Karpas-422 (cell line): ENCODE results near the gene NAB1. TPM values are rescaled to one million over a fixed set of nuclear protein-coding genes. Genes with fewer than 3 reads are reported as not detected.
"Not testable (repeated sequence)": the region's sequence is repeated elsewhere in the genome, so short reads cannot be mapped to it uniquely, and the experiment has no call there.

Source experiments
- DNase-seq: peaks from one replicate; pipeline ENCODE4 v3.0.0-alpha.2; 2015
- H2AFZ ChIP-seq: fragments of 200-600 bp; sonication (generic); 2 replicates; pipeline ENCODE4 v1.6.1; 2014; ENCODE audit warnings: antibody characterized with exemption, low read length, mixed read lengths
- H3K27ac ChIP-seq: fragments of 200-600 bp; sonication (generic); 2 replicates; pipeline ENCODE4 v1.5.1; 2014; ENCODE audit warnings: mild to moderate bottlenecking, low read length, moderate library complexity
- H3K27me3 ChIP-seq: fragments of 200-600 bp; sonication (generic); 2 replicates; pipeline ENCODE4 v1.6.1; 2014; ENCODE audit warnings: low read length, mixed read lengths
- H3K36me3 ChIP-seq: fragments of 200-600 bp; sonication (generic); 2 replicates; pipeline ENCODE4 v1.6.1; 2014; ENCODE audit warnings: low read length, mixed read lengths; ENCODE audit not compliant: insufficient read depth
- H3K4me1 ChIP-seq: fragments of 200-600 bp; sonication (generic); 2 replicates; pipeline ENCODE4 v1.6.1; 2014; ENCODE audit warnings: mild to moderate bottlenecking, low read length, mixed read lengths
- H3K4me2 ChIP-seq: fragments of 200-600 bp; sonication (generic); 2 replicates; pipeline ENCODE4 v1.6.1; 2014; ENCODE audit warnings: low read length, low read depth, mild to moderate bottlenecking; ENCODE audit not compliant: poor library complexity, severe bottlenecking
- H3K4me3 ChIP-seq: fragments of 200-600 bp; sonication (generic); 2 replicates; pipeline ENCODE4 v1.5.1; 2014; ENCODE audit warnings: mild to moderate bottlenecking, antibody characterized with exemption, low read length, mixed read lengths
- H3K79me2 ChIP-seq: fragments of 200-600 bp; sonication (generic); 2 replicates; pipeline ENCODE4 v1.6.1; 2014; ENCODE audit warnings: mild to moderate bottlenecking, low read length, mixed read lengths
- H3K9ac ChIP-seq: fragments of 200-600 bp; sonication (generic); 2 replicates; pipeline ENCODE4 v1.6.0; 2014; ENCODE audit warnings: low read length
- H3K9me2 ChIP-seq: fragments of 200-600 bp; sonication (generic), shearing (Covaris generic); replicated peaks from 2 replicates; pipeline ENCODE4 v1.6.0; 2014; ENCODE audit warnings: mild to moderate bottlenecking, low read length, moderate library complexity; ENCODE audit not compliant: insufficient read depth
- H3K9me3 ChIP-seq: fragments of 300-700, 200-600 bp; sonication (generic); 2 replicates; pipeline ENCODE4 v1.6.1; 2014; ENCODE audit warnings: low read length, mixed read lengths
- H4K20me1 ChIP-seq: fragments of 200-600 bp; sonication (generic); 2 replicates; pipeline ENCODE4 v1.6.1; 2014; ENCODE audit warnings: mild to moderate bottlenecking, antibody characterized with exemption, low read length, low read depth; ENCODE audit not compliant: insufficient read depth
- total RNA-seq: library from RNA; depleted of rRNA; stranded (reverse); fragments of >200 nt; shearing (Covaris generic); gene quantifications from 2 replicates; pipeline ENCODE4 v1.2.3, GENCODE V29; 2014; ENCODE audit warnings: low replicate concordance

The NAB1 gene
- total RNA-seq, 1 experiment from 2014 or later = 19.6 TPM

- H3K4me3 ChIP-seq, H3K4me2 ChIP-seq, H2AFZ ChIP-seq: not testable (repeated sequence)
Observed at GRCh38 chr2:190609397-190609796, 39.5 kb upstream of the NAB1 start.

GRCh38 chr2:190610528-190610927 is 38.4 kb upstream of the NAB1 start:
- not testable (repeated sequence) for H3K4me1 ChIP-seq, H3K4me2 ChIP-seq, H3K9me2 ChIP-seq, H3K9ac ChIP-seq, H3K36me3 ChIP-seq, H3K27me3 ChIP-seq, H3K79me2 ChIP-seq, H3K4me3 ChIP-seq, H2AFZ ChIP-seq, H3K27ac ChIP-seq, DNase-seq, H4K20me1 ChIP-seq, H3K9me3 ChIP-seq

More at GRCh38 chr2:190609397-190609796, 39.5 kb upstream of the NAB1 start:
- H4K20me1 ChIP-seq, H3K9me2 ChIP-seq, H3K27ac ChIP-seq, H3K27me3 ChIP-seq, H3K9me3 ChIP-seq, H3K9ac ChIP-seq, H3K79me2 ChIP-seq, DNase-seq, H3K4me1 ChIP-seq, H3K36me3 ChIP-seq: not testable (repeated sequence)

GRCh38 chr2:190615555-190616200 is 33.2 kb upstream of the NAB1 start:
- Histone ChIP-seq H3K4me2 (no peak overlapping the region), H2AFZ (no peak overlapping the region), H3K4me1 (no peaks in the 10 kb centered on the region), H3K27ac (no peak overlapping the region), H3K9me2 (no peaks in the 10 kb centered on the region), H3K4me3 (no peak overlapping the region), H3K9me3 (no peaks in the 10 kb centered on the region), H3K9ac (no peak overlapping the region), H3K79me2 (no peaks in the 10 kb centered on the region), H3K27me3 (no peaks in the 10 kb centered on the region), H4K20me1 (no peaks in the 10 kb centered on the region), H3K36me3 (no peaks in the 10 kb centered on the region)
- no peak for DNase-seq

- Histone ChIP-seq H3K79me2 (no peaks in the 10 kb centered on the region), H3K4me1 (no peaks in the 10 kb centered on the region), H2AFZ (no peak overlapping the region), H3K4me3 (no peak overlapping the region), H3K27me3 (no peaks in the 10 kb centered on the region), H3K9me2 (no peaks in the 10 kb centered on the region), H3K4me2 (no peak overlapping the region), H3K36me3 (no peaks in the 10 kb centered on the region), H3K9ac (no peak overlapping the region), H3K9me3 (no peaks in the 10 kb centered on the region), H3K27ac (no peak overlapping the region), H4K20me1 (no peaks in the 10 kb centered on the region)
- no peak for DNase-seq
Observed at GRCh38 chr2:190618030-190618429, 30.9 kb upstream of the NAB1 start.

- Histone ChIP-seq H3K4me2 (no peak overlapping the region), H4K20me1 (no peaks in the 10 kb centered on the region), H3K4me3 (no peak overlapping the region), H3K79me2 (no peaks in the 10 kb centered on the region), H3K27ac (no peak overlapping the region), H3K36me3 (no peaks in the 10 kb centered on the region), H2AFZ (no peak overlapping the region), H3K4me1 (peaks cover 15% of the 10 kb centered on the region), H3K9me2 (no peaks in the 10 kb centered on the region), H3K27me3 (no peaks in the 10 kb centered on the region), H3K9me3 (no peaks in the 10 kb centered on the region), H3K9ac (no peak overlapping the region)
- DNase-seq = no peak
Observed at GRCh38 chr2:190625691-190626090, 23.2 kb upstream of the NAB1 start.

- Histone ChIP-seq H3K9me3 (no peaks in the 10 kb centered on the region), H3K4me1 (peaks cover 15% of the 10 kb centered on the region), H3K79me2 (no peaks in the 10 kb centered on the region), H3K4me2 (no peak overlapping the region), H3K9ac (no peak overlapping the region), H3K4me3 (no peak overlapping the region), H2AFZ (no peak overlapping the region), H3K27me3 (no peaks in the 10 kb centered on the region), H3K36me3 (no peaks in the 10 kb centered on the region), H4K20me1 (no peaks in the 10 kb centered on the region), H3K27ac (no peak overlapping the region), H3K9me2 (no peaks in the 10 kb centered on the region)
- DNase-seq = no peak
Observed at GRCh38 chr2:190626641-190627210, 22.2 kb upstream of the NAB1 start.

- no peak overlapping the region for H3K27ac ChIP-seq
- H3K79me2 ChIP-seq = no peaks in the 10 kb centered on the region
- H3K4me3 ChIP-seq = peak overlapping the region; percentile 64
- peak; percentile 53 for DNase-seq
- H3K9ac ChIP-seq = peak overlapping the region; percentile 51
- no peaks in the 10 kb centered on the region for H3K9me3 ChIP-seq
- H2AFZ ChIP-seq = peak overlapping the region; percentile 80; the same call in 1 of the 2 replicates
- H3K4me1 ChIP-seq = peaks cover 15% of the 10 kb centered on the region
- no peaks in the 10 kb centered on the region for H3K36me3 ChIP-seq
- H3K9me2 ChIP-seq = no peaks in the 10 kb centered on the region
- H4K20me1 ChIP-seq = no peaks in the 10 kb centered on the region
- no peaks in the 10 kb centered on the region for H3K27me3 ChIP-seq
- peak overlapping the region; percentile 68 for H3K4me2 ChIP-seq
Observed at GRCh38 chr2:190627448-190628412, 21.2 kb upstream of the NAB1 start.
